Right ventricle myocardium inferior (tissue), 1 donor: ENCODE results near the gene LOXHD1. TPM values are rescaled to one million over a fixed set of nuclear protein-coding genes. Genes with fewer than 3 reads are reported as not detected.

Experiments
- ATAC-seq: fragments of 200-7000 bp; cut with Tn5 transposase; one replicate; pipeline ENCODE4 v1.9.1; 2020; ENCODE audit warnings: mild to moderate bottlenecking, moderate library complexity
- DNase-seq: peaks from one replicate; pipeline ENCODE4 v3.0.0; 2021; ENCODE audit errors: missing footprints
- intact Hi-C: fragments of 100-400 bp; cut with DNase I; formaldehyde crosslinking; loops from one replicate; pipeline ENCODE4 v1.11.0; 2022
- total RNA-seq: library from RNA; stranded (reverse); fragmentation: NEBNext Ultra II Directional; extraction: Animal tissue kit (Norgen Biotek cat#: 25700); gene quantifications from one replicate; pipeline ENCODE4 v1.2.1, GENCODE V29; 2021
- donor health status: DM: no; HTN: yes; CAD: no; lungs with severe emphysema.

The LOXHD1 gene
- total RNA-seq, 1 donor from 2014 or later: 0.35 TPM

DNA sequence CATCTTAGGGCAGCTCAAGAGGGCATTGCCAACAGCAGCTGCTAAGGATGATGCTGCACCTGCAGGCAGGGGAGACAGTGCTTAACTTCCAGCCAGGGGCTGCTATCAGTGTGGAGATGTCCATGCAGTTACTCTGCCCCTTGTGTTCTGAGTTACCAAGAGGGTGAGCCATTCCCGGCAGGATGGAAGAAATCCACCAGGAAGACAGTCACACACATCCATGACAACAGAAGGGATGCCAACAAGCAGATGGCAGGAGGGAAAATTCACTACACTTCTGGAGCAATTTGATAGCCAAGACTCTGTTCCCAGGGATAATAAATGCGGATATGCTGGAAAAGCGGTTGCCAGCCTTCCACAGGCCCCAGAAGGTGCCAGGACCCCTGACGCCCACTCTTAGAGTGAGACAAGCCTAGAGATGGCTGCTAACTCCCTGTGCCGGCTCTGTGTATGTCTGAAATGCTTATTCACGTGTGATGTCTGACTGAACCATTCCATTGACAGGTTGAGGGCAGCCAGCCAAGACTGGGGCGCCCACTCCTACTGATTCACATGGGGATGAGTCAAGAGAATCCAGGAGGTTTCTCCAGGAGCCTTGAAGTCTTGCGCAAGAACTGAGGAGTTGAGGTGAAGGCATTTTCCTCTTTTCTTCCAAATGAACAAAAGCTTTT lies 24.5 kb downstream of the LOXHD1 start:
- intact Hi-C loops: no loop called here
- no peak for ATAC-seq
- no peak for DNase-seq

DNA sequence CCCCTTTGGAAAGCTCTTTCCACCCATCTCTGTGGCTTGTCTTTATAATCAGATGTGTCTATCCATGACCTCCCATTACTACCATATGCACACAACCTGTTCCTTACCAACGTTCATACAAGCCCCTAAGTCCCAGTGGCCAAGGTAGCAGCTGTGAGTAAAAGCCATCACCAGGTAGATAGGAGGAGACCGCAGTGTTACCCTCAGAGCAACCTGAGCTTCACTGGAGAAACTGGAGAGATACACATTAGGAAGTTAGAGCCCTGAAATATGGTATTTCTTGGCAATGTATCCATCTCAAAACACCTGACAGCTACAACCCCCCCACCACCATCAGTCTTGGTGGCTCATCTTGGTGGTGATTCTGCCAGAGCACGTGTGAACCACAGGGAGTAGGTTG lies 26.0 kb downstream of the LOXHD1 start:
- intact Hi-C loops: no loop called here
- DNase-seq: no peak

DNA sequence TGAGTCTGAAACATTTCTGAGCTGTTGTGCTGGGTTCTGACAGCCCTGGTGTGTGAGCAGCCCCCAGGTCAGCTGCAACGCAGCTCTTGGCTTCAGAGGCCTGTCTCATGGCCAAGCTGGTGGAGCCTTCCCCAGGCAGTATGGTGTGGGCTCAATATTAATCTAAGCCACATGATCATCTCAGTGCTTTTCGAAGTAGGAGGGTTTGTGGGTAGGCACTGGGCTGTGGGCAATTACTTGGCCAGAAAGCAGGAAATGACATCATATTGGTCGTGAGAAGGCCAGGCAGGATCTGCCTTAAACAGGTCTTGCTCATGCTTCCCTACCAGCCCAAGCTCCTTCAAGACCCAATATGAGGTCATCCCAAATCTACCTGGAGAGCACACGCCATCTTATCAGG lies 26.9 kb downstream of the LOXHD1 start:
- ATAC-seq (no peak), DNase-seq (no peak)
- intact Hi-C loops: no loop called here

More for the DNA sequence above, 26.0 kb downstream of the LOXHD1 start:
- ATAC-seq: no peak

DNA sequence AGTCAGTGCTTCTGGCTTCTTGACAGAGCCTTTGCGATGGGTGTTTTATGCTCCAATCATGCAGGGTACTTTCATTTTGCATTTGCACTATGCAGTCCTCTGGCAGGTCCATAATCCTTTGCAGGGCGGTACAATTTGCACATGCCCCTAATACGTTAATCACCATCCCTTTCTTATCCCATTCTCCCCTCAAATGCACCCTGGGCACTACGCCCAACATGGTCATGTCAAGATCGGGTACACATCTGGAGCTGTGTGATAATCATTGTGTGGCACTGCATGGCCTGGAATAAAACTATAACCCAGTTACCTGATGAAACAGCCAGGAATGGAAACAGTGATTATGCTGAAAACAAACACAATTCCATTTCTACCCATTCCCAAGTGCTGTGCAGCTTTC lies 27.7 kb downstream of the LOXHD1 start:
- DNase-seq: no peak
- intact Hi-C loops: no loop called here
- no peak for ATAC-seq

DNA sequence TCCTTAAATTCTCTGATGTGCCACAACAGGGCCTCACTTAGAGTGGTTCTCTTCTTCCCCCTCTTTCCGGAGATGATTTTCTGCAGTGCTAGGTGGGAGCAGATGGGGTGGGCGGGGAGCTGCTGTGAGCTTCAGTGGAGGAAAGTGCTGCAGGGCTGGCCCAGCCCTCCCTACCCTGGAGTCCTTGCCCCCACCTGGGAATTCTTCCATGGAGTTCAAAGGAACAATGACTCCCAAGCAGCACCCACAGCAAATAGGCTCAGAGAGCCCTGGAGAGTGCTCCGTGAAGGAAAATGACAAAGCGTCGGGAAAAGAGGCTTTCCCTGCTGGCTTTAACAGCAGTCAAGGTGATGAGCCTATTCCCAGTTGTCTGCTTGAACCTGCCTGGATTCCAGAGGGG lies 28.8 kb downstream of the LOXHD1 start:
- intact Hi-C loops: no loop called here
- ATAC-seq (no peak), DNase-seq (no peak)

DNA sequence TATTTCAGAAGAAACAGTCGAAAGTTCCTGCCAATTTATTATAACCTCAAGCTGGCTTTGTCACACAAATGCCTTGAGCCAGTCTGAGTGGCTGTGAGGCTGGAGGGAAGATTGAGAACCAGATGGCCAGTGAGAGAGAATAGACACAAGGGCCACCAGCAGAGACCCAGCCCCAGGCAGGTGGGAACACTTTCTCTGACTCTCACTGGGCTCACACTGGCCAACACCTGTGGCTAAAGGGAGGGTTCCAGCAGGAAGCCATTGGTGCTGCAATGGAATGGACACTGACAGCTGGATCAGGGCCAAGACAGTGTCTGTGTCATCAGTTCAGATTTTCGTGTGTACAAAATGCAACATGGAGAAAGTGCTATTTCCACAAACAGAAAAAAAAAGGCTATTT lies 29.9 kb downstream of the LOXHD1 start:
- DNase-seq: no peak
- intact Hi-C loops: no loop called here
- ATAC-seq: no peak

DNA sequence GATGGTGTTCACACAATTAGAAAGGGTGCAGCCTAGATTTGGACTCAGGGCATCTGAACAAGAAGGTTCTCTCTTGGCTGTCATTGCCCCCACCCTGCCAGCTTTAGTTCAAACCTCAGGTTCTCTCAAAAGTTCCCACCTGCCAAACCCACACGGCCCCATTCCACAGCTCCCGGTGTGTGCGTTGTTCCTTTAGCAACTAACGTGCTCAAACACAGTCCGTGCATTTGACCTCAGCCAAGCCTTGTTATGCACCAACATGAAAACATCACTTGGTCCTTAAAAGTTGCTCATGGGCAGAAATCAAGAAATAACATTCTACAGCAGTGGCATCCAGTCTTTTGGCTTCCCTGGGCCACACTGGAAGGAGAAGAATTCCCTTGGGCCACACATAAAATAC lies 32.0 kb downstream of the LOXHD1 start:
- no peak for ATAC-seq
- DNase-seq: no peak
- intact Hi-C loops: no loop called here

DNA sequence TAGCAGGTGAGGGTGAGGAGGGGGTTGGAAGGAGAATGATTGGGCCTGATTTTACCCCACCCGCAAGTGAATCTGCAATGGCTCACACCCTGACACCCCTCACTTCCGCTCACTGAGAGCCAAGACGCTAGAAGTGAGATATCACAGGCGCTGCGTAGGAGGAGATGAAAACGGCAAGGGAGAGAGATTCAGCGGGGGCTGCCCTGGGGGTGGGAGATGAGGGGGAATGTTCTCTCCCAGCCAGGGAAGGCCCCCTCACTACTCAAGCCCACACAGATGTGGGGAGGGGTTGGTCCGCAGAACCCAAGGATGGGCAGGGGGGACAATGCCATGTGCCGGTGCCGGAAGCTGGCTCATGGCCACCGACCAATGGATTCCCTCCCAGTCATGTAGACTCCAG lies 32.9 kb downstream of the LOXHD1 start:
- no peak for DNase-seq
- no peak for ATAC-seq
- intact Hi-C loops: loop anchor here (5.0 kb wide), 1 partner anchor 67 kb away; no protein-coding TSS in a partner anchor

DNA sequence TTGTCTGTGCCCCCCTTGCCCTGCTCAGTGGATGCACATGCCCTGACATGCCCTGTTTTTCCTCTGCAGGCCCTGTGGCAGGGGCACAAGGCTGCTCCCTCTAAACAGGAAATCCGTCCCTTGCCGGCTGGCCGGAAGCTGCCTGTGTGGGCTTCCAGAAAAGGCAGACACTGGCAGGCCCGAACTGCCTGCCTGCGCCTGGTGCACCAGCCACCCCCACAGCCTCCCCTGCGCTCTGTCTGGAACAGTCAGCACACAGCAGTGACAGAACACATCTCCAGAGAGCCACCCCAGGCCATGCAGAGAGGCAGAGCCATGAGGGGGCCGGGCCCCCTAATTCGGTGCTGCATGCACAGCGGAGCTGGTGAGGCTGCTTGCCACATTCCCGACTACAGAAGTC lies 33.5 kb downstream of the LOXHD1 start:
- DNase-seq (no peak), ATAC-seq (peak; percentile 20)
- intact Hi-C loops: loop anchor here (5.0 kb wide), 1 partner anchor 66 kb away; no protein-coding TSS in a partner anchor

DNA sequence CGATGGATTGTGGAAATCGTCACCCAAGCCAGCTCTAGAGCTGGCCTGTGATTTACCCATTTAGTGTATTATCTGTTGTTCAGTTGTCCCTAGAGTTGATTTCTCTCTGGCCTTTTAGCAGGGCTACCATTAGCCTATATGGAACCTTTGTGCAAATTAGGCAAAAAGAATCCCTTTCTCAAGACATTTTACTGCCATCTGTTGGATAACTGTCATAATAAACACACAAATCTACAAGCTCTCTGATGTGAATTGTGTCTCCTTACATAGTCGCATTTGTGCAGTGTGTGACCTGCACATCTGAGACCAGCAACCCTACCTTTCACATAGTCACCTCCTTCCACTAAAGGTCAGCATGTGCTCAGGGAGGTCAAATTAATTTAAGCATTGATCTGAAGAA lies 34.0 kb downstream of the LOXHD1 start:
- ATAC-seq (no peak), DNase-seq (no peak)
- intact Hi-C loops: loop anchor here (5.0 kb wide), 1 partner anchor 66 kb away; no protein-coding TSS in a partner anchor

DNA sequence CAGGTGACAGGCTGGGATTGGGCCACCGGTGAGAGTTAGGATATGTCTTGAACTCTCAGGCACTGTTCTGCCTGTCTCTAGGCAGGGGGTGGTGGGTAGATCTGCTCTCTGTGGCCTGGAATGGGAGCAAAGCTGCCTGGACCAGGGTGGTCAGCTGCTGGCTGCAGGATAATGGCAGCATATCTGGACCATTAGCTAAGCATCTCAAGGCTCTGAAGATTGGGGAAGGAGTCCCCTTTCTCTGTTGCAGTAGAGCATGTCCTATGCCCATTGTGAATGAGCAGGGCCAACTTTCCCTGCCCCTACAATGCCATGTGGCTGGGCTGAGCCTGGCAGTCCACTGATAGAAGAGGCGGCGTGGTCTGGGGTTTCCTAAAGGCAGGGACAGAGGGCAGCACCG lies 34.6 kb downstream of the LOXHD1 start:
- ATAC-seq (no peak), DNase-seq (no peak)
- intact Hi-C loops: loop anchor here (5.0 kb wide), 1 partner anchor 65 kb away; no protein-coding TSS in a partner anchor

DNA sequence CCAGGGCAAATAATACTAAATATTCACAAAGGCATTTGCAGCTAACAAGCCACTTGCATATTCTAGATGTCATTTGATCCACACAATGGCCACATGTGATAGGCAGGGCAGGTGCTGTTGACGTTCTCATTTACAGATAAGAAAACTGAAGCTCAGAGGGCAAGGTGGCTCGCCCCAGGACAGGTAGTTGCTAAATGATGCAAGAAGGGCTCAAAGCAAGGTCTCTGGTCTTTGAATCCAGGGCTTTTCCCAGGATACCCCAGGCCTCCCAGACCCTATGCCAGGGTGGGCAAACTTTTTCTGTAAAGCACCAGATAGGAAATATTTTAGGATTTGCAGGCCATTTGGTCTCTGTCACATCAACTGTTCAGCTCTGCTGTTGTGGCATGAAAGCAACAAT lies 35.1 kb downstream of the LOXHD1 start:
- intact Hi-C loops: loop anchor here (5.0 kb wide), 1 partner anchor 65 kb away; no protein-coding TSS in a partner anchor
- ATAC-seq (no peak), DNase-seq (no peak)

DNA sequence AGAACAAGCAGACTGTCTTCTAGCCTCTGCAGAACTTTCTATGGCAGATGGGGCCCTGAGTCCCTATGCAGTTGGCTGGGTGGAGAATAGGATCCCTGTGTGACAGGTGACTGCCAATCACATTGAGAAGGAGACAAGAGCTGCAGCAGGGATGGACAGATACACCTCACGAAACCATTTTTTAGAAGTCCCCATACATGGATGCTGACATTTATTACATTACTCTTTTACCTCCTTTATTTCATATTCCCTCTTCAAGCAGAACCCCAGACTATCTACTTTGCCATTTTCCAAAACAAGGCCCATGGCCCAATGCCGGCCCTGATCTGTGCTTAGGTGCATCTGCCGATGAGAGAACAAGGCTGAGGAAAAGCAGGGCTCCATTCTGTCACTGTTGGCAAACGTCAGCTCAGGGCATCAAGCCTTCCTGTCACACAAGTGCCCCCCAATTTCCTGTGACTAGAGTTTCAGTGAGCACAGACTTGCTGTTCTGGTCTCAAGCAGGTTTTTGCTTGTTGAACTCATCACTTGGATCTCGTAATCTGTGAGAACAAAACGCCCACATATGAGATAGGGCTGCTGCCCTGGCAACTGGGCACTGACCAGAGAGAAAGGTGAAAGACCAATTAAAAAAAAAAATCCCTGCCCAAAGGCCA lies 35.8 kb downstream of the LOXHD1 start:
- ATAC-seq (no peak), DNase-seq (no peak)
- intact Hi-C loops: loop anchor here (5.0 kb wide), 1 partner anchor 64 kb away; no protein-coding TSS in a partner anchor

DNA sequence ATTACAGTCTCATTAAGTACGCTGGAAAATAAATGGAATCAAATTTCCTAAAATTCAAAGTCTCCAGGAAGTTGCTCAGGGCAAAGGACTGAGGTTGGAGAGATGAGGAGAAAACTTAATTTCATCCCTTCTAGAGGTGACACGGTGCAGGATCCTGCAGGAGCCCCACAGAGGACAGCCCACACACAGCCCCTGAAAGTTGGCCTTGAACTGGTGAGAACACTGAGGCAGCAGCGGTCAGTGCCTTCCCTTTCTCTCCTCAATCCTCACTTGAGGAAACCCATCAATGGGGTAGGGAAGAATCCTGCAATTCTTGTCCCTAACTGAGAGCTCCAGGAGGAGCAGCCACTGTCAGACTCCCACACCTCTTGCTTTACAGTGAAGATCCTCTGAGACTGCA lies 37.5 kb downstream of the LOXHD1 start:
- ATAC-seq: no peak
- no peak for DNase-seq
- intact Hi-C loops: no loop called here

DNA sequence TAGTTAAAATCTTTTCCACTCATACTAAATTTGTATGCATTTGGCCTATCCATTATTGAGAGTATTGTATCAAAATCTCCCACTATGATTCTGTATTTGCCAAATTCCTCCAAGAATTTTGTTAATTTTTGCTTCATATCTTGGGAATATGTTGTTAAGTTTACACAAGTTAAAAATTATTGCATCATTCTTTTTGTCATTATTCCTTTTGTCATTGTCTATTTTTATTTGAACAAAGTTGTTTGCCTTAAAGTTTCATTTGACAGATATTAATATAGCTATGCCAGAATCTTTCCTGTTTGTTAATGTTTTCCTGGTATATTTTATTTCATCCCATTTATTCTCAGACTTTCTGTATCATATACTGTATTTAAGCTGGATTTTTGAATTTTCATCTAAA lies 41.3 kb downstream of the LOXHD1 start:
- ATAC-seq: no peak
- intact Hi-C loops: no loop called here
- DNase-seq: no peak

DNA sequence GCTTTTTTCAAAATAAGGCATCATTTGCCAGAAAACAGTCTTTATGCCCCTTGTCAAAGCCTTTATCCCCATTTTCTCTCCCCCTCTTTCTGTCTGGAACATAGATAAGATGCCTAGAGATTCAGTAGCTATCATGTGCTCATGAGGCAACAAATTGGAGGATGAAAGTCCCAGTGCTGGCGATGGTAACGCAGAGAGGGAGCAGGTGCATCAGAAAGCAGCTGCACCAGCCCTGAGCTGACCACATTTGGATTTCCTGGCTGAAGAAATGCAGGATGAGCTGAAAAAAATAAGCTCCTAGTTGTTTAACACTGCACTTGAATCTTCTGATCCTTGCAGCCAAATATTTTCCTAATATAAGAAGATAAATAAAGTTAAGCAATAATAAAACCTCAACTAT lies 48.0 kb downstream of the LOXHD1 start:
- no peak for DNase-seq
- ATAC-seq: no peak
- intact Hi-C loops: no loop called here

DNA sequence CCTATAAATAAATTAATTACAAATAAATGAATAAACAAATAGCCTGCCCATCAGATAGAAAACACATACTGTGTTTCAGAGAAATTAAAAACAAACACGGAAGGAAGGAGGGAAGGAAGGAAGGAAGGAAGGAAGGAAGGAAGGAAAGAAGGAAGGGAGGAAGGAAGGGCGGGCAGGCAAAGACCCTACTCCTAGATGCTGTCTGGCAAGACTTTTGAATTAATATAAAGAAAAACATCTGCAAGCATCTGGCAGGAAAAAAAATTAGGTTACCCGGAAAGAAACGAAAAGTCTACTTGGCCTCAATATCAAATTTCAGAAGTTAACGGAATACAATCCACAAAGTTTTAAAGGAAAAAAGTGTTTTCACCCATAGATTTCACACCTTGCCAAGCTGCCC lies 49.1 kb downstream of the LOXHD1 start:
- DNase-seq (no peak), ATAC-seq (no peak)
- intact Hi-C loops: no loop called here

DNA sequence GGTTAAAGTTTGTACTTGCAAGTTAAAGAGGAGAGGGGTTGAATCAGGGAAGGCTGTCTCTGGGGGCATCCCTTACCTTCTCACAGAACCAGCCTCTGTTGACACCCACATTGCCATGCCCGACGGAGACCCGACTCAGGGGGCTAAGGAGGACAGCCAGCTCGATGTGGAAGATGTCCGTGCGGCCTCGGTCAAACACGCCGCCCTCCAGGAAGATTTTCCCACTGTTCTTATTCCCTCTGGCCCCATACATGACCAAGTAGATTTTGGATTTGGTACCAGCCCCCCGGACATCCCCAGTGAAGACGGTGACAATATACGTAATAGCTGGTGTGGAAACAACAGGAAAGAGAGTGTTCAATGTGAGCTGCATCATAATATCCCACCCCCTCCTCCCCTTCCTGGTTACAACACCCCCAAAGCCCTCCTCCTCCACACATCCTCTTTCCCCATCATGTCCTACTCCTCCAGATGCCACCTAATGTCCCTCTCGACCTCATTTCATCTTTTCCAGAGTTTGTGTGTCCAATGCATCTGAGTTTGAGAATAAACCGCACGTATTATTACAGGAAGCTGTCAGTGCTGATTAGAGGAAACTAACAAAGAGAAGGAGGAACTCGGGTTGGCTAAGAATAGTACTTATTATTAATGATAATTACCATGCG lies 55.7 kb downstream of the LOXHD1 start:
- ATAC-seq (no peak), DNase-seq (no peak)

DNA sequence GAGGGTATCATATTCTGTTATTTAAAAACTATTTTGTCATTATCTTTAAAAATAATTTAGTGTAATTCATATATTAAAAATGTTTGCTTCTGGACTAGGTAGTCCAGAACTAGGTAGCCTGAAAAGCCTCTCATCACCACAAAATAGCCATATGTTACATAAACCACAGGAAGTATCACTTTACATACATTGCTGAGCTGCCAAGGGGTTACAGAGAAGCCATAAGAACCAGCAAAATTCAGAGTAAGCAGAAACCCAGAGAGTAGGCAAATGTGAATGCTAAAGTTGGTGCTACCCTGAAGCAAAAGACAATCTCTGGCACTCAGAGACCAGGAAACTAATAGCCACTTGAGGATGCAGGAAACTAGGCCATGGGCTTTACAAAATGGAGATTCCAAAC lies 60.9 kb downstream of the LOXHD1 start:
- ATAC-seq (no peak), DNase-seq (no peak)
- intact Hi-C loops: no loop called here

More for the DNA sequence above, 55.7 kb downstream of the LOXHD1 start:
- intact Hi-C loops: no loop called here

DNA sequence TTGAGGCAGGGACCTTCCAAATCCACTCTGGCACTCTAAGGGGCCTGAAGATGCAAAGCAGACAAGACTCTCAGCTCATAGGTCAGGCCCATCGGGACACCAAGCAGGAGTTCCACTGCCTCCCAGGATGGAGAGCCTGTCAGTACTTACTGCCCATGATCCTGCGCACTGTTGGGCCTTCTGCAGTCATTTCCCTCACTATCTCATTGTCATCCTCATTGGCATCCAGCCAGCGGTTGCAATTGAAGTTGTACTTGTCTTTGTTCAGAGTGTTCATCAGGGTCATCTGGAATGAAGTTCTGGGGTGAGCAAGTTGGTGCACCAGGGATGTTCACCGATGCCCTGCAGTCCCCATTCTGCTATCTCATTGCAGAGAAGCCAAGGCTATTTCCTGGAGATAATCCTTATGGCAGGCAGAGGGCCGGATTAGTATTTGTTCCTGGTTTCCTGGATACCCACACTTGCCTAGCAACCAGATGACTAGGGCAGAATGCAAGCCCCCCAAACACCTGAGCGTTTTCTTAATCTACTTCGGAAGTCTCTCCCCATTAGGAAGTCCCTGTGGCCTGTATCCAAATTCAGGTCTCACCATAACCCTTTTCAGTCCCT lies 65.1 kb downstream of the LOXHD1 start:
- intact Hi-C loops: no loop called here
- no peak for ATAC-seq
- no peak for DNase-seq
